ENCODE data around the gene PHF14.
"Not testable (repeated sequence)": the region's sequence is repeated elsewhere in the genome, so short reads cannot be mapped to it uniquely, and the experiment has no call there.

The PHF14 gene

GRCh38 chr7:10977113-10977512 is 3.4 kb downstream of the PHF14 start:
- DNase-seq (ENCODE audit: low read depth): no peak

- DNase-seq (ENCODE audit: low read depth): no peak
These were observed 7.6 kb downstream of the PHF14 start for GRCh38 chr7:10981317-10981716.

- DNase-seq (ENCODE audit: low read depth): not testable (repeated sequence)
These were observed 17.1 kb downstream of the PHF14 start for GRCh38 chr7:10990748-10991147.

GRCh38 chr7:10995482-10996166 is 22.0 kb downstream of the PHF14 start:
- not testable (repeated sequence) for DNase-seq (ENCODE audit: low read depth)

GRCh38 chr7:10998996-10999757 is 25.5 kb downstream of the PHF14 start:
- DNase-seq (ENCODE audit: low read depth): no peak

- DNase-seq (ENCODE audit: low read depth): no peak
These were observed 31.5 kb downstream of the PHF14 start for GRCh38 chr7:11005202-11005601.

GRCh38 chr7:11006291-11006690 is 32.6 kb downstream of the PHF14 start:
- DNase-seq (ENCODE audit: low read depth): no peak

GRCh38 chr7:11009631-11010030 is 36.0 kb downstream of the PHF14 start:
- no peak for DNase-seq (ENCODE audit: low read depth)

GRCh38 chr7:11021468-11021867 is 47.8 kb downstream of the PHF14 start:
- DNase-seq (ENCODE audit: low read depth): no peak

GRCh38 chr7:11026452-11027359 is 53.0 kb downstream of the PHF14 start:
- DNase-seq (ENCODE audit: low read depth): no peak

GRCh38 chr7:11035661-11036060 is 62.0 kb downstream of the PHF14 start:
- no peak for DNase-seq (ENCODE audit: low read depth)

- no peak for DNase-seq (ENCODE audit: low read depth)
These were observed 66.3 kb downstream of the PHF14 start for GRCh38 chr7:11039974-11040373.

- no peak for DNase-seq (ENCODE audit: low read depth)
These were observed 80.4 kb downstream of the PHF14 start for GRCh38 chr7:11054033-11054432.

GRCh38 chr7:11060893-11061292 is 87.2 kb downstream of the PHF14 start:
- no peak for DNase-seq (ENCODE audit: low read depth)

GRCh38 chr7:11062110-11062509 is 88.4 kb downstream of the PHF14 start:
- no peak for DNase-seq (ENCODE audit: low read depth)

GRCh38 chr7:11069591-11069990 is 95.9 kb downstream of the PHF14 start:
- DNase-seq (ENCODE audit: low read depth): no peak

- DNase-seq (ENCODE audit: low read depth): no peak
These were observed 104.1 kb downstream of the PHF14 start for GRCh38 chr7:11077816-11078215.

GRCh38 chr7:11078247-11078834 is 104.7 kb downstream of the PHF14 start:
- DNase-seq (ENCODE audit: low read depth): no peak

- no peak for DNase-seq (ENCODE audit: low read depth)
These were observed 106.2 kb downstream of the PHF14 start for GRCh38 chr7:11079907-11080306.

GRCh38 chr7:11082121-11082520 is 108.4 kb downstream of the PHF14 start:
- DNase-seq (ENCODE audit: low read depth): no peak

GRCh38 chr7:11082552-11083213 is 109.0 kb downstream of the PHF14 start:
- DNase-seq (ENCODE audit: low read depth): no peak

- DNase-seq (ENCODE audit: low read depth): no peak
These were observed 109.5 kb downstream of the PHF14 start for GRCh38 chr7:11083214-11083568.

Measured in activated T-cell treated with anti-CD3 and anti-CD28 coated beads for 48 hours (primary cell).